ENCODE data around the gene MFAP2.

DNA sequence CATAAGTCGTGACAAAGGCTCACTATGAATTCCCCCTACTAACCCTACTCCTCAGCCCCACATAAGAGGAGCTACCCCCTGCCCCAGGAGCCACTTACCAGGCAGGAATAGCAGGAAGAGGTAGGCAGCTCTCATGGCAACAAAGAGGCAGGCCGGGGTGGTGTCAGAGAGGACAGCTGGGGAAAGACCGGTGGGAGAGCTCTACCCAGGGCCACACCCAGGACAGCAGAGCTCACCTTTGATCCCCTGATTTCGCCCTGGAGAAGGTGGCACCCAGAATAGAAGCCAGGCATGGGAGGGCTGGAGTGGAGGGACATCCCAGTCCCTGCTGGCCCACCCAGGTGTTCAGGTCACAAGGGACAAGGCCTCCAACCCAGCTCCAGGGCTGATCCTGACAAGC lies 2.3 kb downstream of the MFAP2 start:
- TF ChIP-seq, protein P1, sequence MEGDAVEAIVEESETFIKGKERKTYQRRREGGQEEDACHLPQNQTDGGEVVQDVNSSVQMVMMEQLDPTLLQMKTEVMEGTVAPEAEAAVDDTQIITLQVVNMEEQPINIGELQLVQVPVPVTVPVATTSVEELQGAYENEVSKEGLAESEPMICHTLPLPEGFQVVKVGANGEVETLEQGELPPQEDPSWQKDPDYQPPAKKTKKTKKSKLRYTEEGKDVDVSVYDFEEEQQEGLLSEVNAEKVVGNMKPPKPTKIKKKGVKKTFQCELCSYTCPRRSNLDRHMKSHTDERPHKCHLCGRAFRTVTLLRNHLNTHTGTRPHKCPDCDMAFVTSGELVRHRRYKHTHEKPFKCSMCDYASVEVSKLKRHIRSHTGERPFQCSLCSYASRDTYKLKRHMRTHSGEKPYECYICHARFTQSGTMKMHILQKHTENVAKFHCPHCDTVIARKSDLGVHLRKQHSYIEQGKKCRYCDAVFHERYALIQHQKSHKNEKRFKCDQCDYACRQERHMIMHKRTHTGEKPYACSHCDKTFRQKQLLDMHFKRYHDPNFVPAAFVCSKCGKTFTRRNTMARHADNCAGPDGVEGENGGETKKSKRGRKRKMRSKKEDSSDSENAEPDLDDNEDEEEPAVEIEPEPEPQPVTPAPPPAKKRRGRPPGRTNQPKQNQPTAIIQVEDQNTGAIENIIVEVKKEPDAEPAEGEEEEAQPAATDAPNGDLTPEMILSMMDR (IDR thresholded peaks at IDR 0.05) = no peak
- no peak for TF ChIP-seq POLR2A (IDR thresholded peaks at IDR 0.05)
